OCI-LY1 (cell line): ENCODE measurements around the gene WWOX.

ENCODE experiments used
- CTCF ChIP-seq: fragments of 200-600 bp; sonication (generic), shearing (Covaris generic); IDR thresholded peaks from 2 replicates; pipeline ENCODE4 v1.5.1; 2017; ENCODE audit warnings: mild to moderate bottlenecking, antibody characterized with exemption, low read length, moderate library complexity, mixed read lengths
- EZH2 ChIP-seq: fragments of 200-600 bp; sonication (generic), shearing (Covaris generic); IDR thresholded peaks from 2 replicates; pipeline ENCODE4 v1.8.0; 2017; ENCODE audit warnings: borderline replicate concordance, mixed run types, mild to moderate bottlenecking, antibody characterized with exemption, low read length, moderate library complexity, mixed read lengths

GRCh38 chr16:78115659-78116058 lies 16.2 kb downstream of the WWOX start:
- TF ChIP-seq CTCF, result no peak
- no peak for TF ChIP-seq EZH2
